NCI-H2196 treated with DMSO at 0.1 percent for 48 hours (cell line): ENCODE data around the gene IMPDH1.
A peak's percentile ranks its signal among the peaks of the same experiment; 100 is the strongest.

ENCODE experiments used
- DNase-seq: peaks from one replicate; lab custom pipeline; 2025; ENCODE audit not compliant: unreplicated experiment; lab: John Stamatoyannopoulos, UW

Gene IMPDH1

GRCh38 chr7:128435327-128435686 is 25.5 kb upstream of the IMPDH1 start:
- DNase-seq: no peak

DNA sequence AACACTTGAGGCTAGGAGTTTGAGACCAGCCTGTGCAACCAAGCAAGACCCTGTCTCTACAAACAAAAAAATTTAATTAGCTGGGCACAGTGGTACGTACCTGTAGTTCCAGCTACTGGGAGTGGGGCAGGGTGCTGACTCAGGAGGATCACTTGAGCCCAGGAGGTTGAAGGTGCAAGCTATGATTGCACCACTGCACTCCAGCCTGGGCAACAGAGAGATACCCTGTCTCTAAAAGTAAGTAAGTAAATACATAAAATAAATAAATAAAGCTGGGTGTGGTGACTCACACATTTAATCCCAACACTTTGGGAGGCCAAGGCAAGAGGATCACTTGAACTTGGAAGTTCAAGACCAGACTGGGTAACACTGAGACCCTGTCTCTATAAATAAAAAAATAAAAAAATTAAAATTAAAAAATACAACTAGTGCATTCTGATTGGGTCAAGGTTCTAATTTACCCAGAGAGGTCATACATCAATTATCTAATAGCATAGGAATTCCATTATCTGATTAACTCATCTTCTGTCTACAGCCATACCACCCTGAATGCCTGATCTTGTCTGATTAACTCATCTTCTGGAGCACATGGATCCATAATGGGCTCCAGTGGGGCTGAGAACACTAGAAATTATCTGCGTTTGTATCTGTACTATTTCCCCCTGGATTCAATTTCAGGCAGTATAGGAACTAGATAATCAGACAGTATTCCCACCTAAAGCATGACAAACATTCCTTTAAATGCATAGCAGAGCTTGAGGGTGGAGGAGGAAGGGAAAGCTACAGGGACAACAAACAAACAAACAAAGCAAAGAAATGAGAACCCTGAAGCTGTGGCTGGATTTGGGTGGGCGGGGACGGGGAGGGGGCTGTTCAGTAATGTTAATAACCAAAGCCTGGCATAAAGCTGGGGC is 24.9 kb upstream of the IMPDH1 start:
- DNase-seq: no peak

- DNase-seq: no peak
Measured at GRCh38 chr7:128431754-128432153, 22.0 kb upstream of the IMPDH1 start.

DNA sequence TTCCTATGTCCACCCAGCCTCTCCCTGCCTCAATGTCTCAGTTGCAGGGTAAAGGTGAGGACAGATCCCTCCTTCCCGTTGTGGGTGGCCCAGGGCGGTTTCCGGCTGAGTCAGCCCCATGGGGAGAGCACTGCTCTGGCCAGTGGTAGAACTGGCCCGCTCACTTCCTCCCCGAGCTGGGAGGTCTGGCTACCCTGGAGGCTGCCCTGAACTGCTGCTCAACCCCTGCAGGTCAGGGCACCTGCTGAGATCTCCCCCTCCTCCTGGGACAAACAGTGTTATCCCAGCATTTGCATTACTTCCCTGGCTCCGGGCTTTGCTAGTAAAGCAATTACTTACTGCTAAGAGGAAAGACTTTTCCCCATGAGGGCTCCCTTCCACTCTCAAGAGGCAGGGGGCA is 21.4 kb upstream of the IMPDH1 start:
- DNase-seq: no peak

GRCh38 chr7:128430207-128430606 is 20.4 kb upstream of the IMPDH1 start:
- DNase-seq: no peak

DNA sequence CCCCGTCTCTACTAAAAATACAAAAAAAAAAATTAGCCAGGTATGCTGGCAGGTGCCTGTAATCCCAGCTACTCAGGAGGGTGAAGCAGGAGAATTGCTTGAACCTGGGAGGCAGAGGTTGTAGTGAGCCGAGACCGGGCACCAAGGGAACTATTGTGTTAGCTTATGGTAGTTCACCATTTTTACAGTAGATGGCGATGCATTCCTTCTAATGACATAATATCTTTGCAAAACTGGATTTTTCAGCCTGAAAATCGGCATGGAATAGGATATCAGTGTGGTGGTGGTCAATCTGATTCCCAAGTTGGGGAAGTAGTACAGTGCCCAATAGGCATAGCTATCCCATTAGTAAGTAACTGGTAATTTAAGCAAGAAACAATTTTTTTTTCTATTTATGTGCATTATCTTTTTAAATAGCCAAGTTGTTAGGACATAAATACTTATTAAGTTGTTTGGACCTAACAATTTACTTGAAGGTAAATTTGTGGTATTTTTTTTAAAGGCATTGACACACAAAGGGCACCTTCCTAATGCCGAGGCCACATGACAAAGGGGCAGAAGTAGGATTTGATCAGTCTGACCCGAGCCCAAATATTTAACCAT is 17.6 kb upstream of the IMPDH1 start:
- peak; percentile 29 for DNase-seq

- DNase-seq: peak; percentile 7
Measured at GRCh38 chr7:128425850-128426249, 16.1 kb upstream of the IMPDH1 start.

- DNase-seq: no peak
Measured at GRCh38 chr7:128424686-128425275, 15.0 kb upstream of the IMPDH1 start.

DNA sequence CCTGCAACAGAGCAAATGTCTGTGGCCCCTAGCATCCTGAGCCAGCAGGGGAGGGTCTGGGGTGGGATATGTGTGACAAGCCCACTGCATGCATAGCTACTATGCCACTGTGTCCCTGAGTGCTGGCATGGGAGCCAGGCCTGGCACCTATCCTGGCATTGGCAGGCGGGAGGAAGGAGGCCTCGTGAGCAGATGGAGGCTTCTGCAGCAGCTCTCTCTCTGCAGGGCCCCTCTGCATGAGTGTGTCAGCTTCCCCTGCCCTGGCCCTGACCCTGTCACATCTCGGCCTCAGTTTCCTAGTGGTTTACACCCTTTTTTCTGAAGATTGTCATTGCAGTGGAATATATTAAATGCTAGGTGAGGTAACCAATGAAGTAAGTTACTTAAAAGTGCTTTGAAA is 13.1 kb upstream of the IMPDH1 start:
- no peak for DNase-seq

DNA sequence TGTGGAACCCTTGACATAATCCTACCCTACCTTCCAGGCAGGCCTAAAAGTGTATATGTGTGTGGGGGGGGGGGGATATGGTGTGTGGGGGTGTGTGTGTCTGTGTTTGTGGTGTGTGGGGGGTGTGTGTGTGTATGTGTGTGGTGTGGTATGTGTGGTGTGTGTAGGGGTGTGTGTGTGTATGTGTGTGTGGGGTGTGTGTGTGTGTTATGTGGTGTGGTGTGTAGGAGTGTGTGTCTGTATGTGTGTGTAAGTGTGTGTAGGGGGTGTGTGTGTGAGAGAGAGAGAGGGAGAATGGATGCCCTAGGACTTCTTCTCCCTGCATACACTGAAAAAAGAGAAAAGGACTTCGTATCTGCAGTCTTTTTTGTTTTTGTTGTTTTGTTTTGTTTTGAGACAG is 12.3 kb upstream of the IMPDH1 start:
- no peak for DNase-seq

DNA sequence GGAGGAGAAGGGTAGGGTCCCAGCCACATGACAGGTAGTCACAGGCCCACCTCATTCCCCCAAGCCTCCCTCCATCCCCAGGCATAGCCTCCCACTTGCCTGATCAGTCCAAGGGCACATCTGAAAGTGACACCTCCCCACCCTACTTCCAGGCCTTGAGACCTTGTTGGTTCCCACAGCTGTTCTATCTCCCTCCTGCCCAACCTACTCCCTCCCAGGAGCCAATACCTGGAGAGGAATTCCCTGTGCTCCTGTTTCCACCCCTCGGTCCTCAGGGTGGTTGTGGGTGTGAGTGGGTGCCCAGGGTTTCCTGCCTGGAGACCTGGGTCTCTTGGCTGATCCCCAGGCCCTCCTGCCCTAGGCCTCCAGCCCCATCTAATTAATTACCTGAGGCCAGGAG is 11.6 kb upstream of the IMPDH1 start:
- no peak for DNase-seq

GRCh38 chr7:128420773-128421172 is 11.0 kb upstream of the IMPDH1 start:
- DNase-seq: no peak

GRCh38 chr7:128419257-128419656 is 9.5 kb upstream of the IMPDH1 start:
- no peak for DNase-seq

DNA sequence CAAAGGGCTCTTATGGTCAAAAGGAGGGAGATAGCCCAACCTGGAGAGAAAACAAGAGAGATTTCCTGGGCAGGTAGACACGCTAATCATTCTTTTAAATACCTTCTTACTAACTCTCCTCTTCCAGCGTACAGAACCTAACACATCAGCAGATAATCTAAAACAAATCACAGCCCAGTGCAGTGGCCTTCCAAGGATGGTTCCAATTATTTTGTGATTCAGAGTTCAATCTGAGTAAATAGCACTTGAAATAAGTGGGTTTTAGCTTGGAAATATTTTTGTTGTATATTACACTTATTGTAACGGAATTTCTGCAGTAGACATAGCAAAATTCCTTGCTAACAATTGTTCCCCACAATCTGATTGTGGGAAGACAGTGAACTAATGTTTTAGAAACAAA is 7.3 kb upstream of the IMPDH1 start:
- DNase-seq: no peak

- DNase-seq: no peak
Measured at GRCh38 chr7:128415217-128415785, 5.5 kb upstream of the IMPDH1 start.

DNA sequence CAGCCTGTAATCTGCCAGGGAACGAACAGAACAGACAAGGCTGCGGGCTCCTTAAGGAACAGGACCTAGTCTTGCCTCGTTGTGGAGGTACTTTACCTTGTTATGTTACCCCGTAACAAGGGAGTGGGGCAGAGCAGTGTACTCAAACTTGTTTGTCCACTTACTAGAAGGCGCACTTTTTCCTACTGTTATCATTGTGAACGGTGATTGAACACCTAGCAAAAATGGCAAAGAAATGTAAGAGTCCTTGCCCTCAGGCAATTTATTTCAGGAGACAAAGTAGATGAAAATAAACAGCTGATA is 620 bp upstream of the IMPDH1 start:
- no peak for DNase-seq

GRCh38 chr7:128408709-128409595 is 830 bp downstream of the IMPDH1 start:
- DNase-seq: no peak

GRCh38 chr7:128407751-128408708 is 1.8 kb downstream of the IMPDH1 start:
- DNase-seq: no peak

- DNase-seq: no peak
Measured at GRCh38 chr7:128407233-128407589, 2.6 kb downstream of the IMPDH1 start.
